Measurements from ENCODE around the gene KCNK1.
"Not testable (repeated sequence)": the region's sequence is repeated elsewhere in the genome, so short reads cannot be mapped to it uniquely, and the experiment has no call there.

KCNK1 gene

GRCh38 chr1:233664804-233665574 lies 51.1 kb downstream of the KCNK1 start:
- no peak for DNase-seq (ENCODE audit: insufficient read length, low spot score)
- no peak for FAIRE-seq

GRCh38 chr1:233665575-233666270 lies 51.8 kb downstream of the KCNK1 start:
- no peak for DNase-seq (ENCODE audit: insufficient read length, low spot score)
- FAIRE-seq, result no peak

- FAIRE-seq, result no peak
- no peak for DNase-seq (ENCODE audit: insufficient read length, low spot score)
Observed at GRCh38 chr1:233667741-233668140, 53.8 kb downstream of the KCNK1 start.

- DNase-seq (ENCODE audit: insufficient read length, low spot score) (no peak), FAIRE-seq (no peak)
Observed at GRCh38 chr1:233668146-233668724, 54.3 kb downstream of the KCNK1 start.

- DNase-seq (ENCODE audit: insufficient read length, low spot score) (no peak), FAIRE-seq (no peak)
Observed at GRCh38 chr1:233668725-233669294, 54.9 kb downstream of the KCNK1 start.

GRCh38 chr1:233670363-233670762 lies 56.5 kb downstream of the KCNK1 start:
- FAIRE-seq; DNase-seq (ENCODE audit: insufficient read length, low spot score): not testable (repeated sequence)

GRCh38 chr1:233671286-233671685 lies 57.4 kb downstream of the KCNK1 start:
- DNase-seq (ENCODE audit: insufficient read length, low spot score), result no peak
- no peak for FAIRE-seq

- DNase-seq (ENCODE audit: insufficient read length, low spot score) (no peak), FAIRE-seq (no peak)
Observed at GRCh38 chr1:233672732-233673131, 58.8 kb downstream of the KCNK1 start.

GRCh38 chr1:233673261-233673946 lies 59.5 kb downstream of the KCNK1 start:
- DNase-seq (ENCODE audit: insufficient read length, low spot score), result no peak
- FAIRE-seq, result no peak

GRCh38 chr1:233673947-233674431 lies 60.1 kb downstream of the KCNK1 start:
- DNase-seq (ENCODE audit: insufficient read length, low spot score) (peak; percentile 5), FAIRE-seq (no peak)

- DNase-seq (ENCODE audit: insufficient read length, low spot score), result no peak
- no peak for FAIRE-seq
Observed at GRCh38 chr1:233675446-233675845, 61.5 kb downstream of the KCNK1 start.

- DNase-seq (ENCODE audit: insufficient read length, low spot score) (no peak), FAIRE-seq (no peak)
Observed at GRCh38 chr1:233675893-233676292, 62.0 kb downstream of the KCNK1 start.

GRCh38 chr1:233677690-233678354 lies 63.9 kb downstream of the KCNK1 start:
- no peak for FAIRE-seq
- no peak for DNase-seq (ENCODE audit: insufficient read length, low spot score)

GRCh38 chr1:233679030-233679429 lies 65.1 kb downstream of the KCNK1 start:
- DNase-seq (ENCODE audit: insufficient read length, low spot score) (no peak), FAIRE-seq (no peak)

GRCh38 chr1:233679591-233680373 lies 65.9 kb downstream of the KCNK1 start:
- no peak for FAIRE-seq

GRCh38 chr1:233681285-233681684 lies 67.4 kb downstream of the KCNK1 start:
- FAIRE-seq, result no peak
- no peak for DNase-seq (ENCODE audit: insufficient read length, low spot score)

More at GRCh38 chr1:233679591-233680373, 65.9 kb downstream of the KCNK1 start:
- DNase-seq (ENCODE audit: insufficient read length, low spot score), result no peak

GRCh38 chr1:233686653-233687052 lies 72.7 kb downstream of the KCNK1 start:
- not testable (repeated sequence) for DNase-seq (ENCODE audit: insufficient read length, low spot score); FAIRE-seq

GRCh38 chr1:233689017-233689747 lies 75.3 kb downstream of the KCNK1 start:
- DNase-seq (ENCODE audit: insufficient read length, low spot score), result no peak
- FAIRE-seq, result no peak

Data from HTR-8/SVneo (cell line).